B cell (primary cell): Measurements from ENCODE around the gene SMAP2. TPM values are rescaled to one million over a fixed set of nuclear protein-coding genes. Genes with fewer than 3 reads are reported as not detected.

Experiments
- ATAC-seq: fragments of 200-7000 bp; cut with Tn5 transposase; one replicate; pipeline ENCODE4 v1.10.0; 2021; ENCODE audit warnings: low read depth, mild to moderate bottlenecking, moderate number of reproducible peaks, moderate library complexity
- CTCF ChIA-PET: fragments of 350-600 bp; sonication (Branson Sonifier 250); formaldehyde crosslinking; loops from one replicate; lab custom pipeline; 2021; ENCODE audit warnings: antibody characterized with exemption, inconsistent platforms; lab: Charles Lee
- POLR2A ChIA-PET: fragments of 350-600 bp; sonication (Branson Sonifier 250); formaldehyde crosslinking; loops from one replicate; lab custom pipeline; 2021; ENCODE audit warnings: antibody characterized with exemption; lab: Charles Lee
- DNase-seq: peaks from one replicate; pipeline ENCODE4 v3.0.0; 2013
- H2AFZ ChIP-seq: 2 replicates; pipeline ENCODE4 v1.6.1; 2012; ENCODE audit warnings: mild to moderate bottlenecking, low read depth, low read length; ENCODE audit not compliant: insufficient read depth, poor library complexity, severe bottlenecking
- H3K27ac ChIP-seq, 2 donors: 1 replicate in 1 of 2; 2 replicates in 1 of 2; pipeline ENCODE4 v1.5.1; 2012 to 2013; ENCODE audit warnings: low read length in 2 of 2, mild to moderate bottlenecking in 2 of 2, moderate library complexity in 1 of 2
- H3K27me3 ChIP-seq, 4 experiments: fragments of 200-600 bp in 1 of 4; sonication (generic) in 1 of 4; replicated peaks in 1 of 4; 1 replicate in 2 of 4; 2 replicates in 2 of 4; pipeline versions ENCODE4 v1.6.1 to v1.7.0; 2013 to 2016; ENCODE audit warnings: low read length in 3 of 4, mild to moderate bottlenecking in 2 of 4, mixed read lengths in 1 of 4, moderate library complexity in 1 of 4; ENCODE audit not compliant: insufficient read depth in 4 of 4, control insufficient read depth in 3 of 4; ENCODE audit errors: control extremely low read depth in 1 of 4
- H3K36me3 ChIP-seq, 2 experiments: replicated peaks in 1 of 2; 1 replicate in 1 of 2; 2 replicates in 1 of 2; pipeline versions ENCODE4 v1.6.1 to v1.7.1; 2013; ENCODE audit warnings: low read length in 1 of 2; ENCODE audit not compliant: insufficient read depth in 2 of 2, control insufficient read depth in 1 of 2; ENCODE audit errors: control extremely low read depth in 1 of 2, extremely low read depth in 1 of 2
- H3K4me1 ChIP-seq, 2 donors: fragments of 200-600 bp in 1 of 2; sonication (generic) in 1 of 2; 1 replicate in 1 of 2; 2 replicates in 1 of 2; pipeline versions ENCODE4 v1.5.1 to v1.6.1; 2013 to 2017; ENCODE audit warnings: low read length in 2 of 2; ENCODE audit not compliant: control insufficient read depth in 2 of 2, insufficient read depth in 2 of 2
- H3K4me2 ChIP-seq: replicated peaks from 2 replicates; pipeline ENCODE3; 2012; ENCODE audit warnings: mild to moderate bottlenecking, low read depth, low read length; ENCODE audit not compliant: poor library complexity, severe bottlenecking
- H3K4me3 ChIP-seq, 5 experiments: fragments of 200-600 bp in 1 of 5; sonication (generic) in 1 of 5; 1 replicate in 3 of 5; 2 replicates in 2 of 5; pipeline versions ENCODE4 v1.5.1 to v1.7.0; 2011 to 2016; ENCODE audit warnings: low read length in 4 of 5, mild to moderate bottlenecking in 4 of 5, low read depth in 2 of 5, control low read depth in 1 of 5, moderate library complexity in 1 of 5; ENCODE audit not compliant: insufficient read depth in 1 of 5; ENCODE audit errors: control extremely low read depth in 1 of 5, extremely low read depth in 1 of 5
- H3K79me2 ChIP-seq: fragments of 200-600 bp; sonication (generic); one replicate; pipeline ENCODE4 v1.6.0; 2016; ENCODE audit warnings: low read length; ENCODE audit not compliant: control insufficient read depth, insufficient read depth
- H3K9ac ChIP-seq: fragments of 200-600 bp; sonication (generic); 2 replicates; pipeline ENCODE4 v1.6.1; 2017; ENCODE audit warnings: mild to moderate bottlenecking, low read length, moderate library complexity
- H3K9me3 ChIP-seq, 3 donors: one replicate each; pipeline versions ENCODE4 v1.6.1 to v1.7.1; 2013; ENCODE audit warnings: low read length in 2 of 3; ENCODE audit not compliant: control insufficient read depth in 2 of 3, insufficient read depth in 1 of 3; ENCODE audit errors: control extremely low read depth in 1 of 3
- H4K20me1 ChIP-seq: 2 replicates; pipeline ENCODE4 v1.6.0; 2012; ENCODE audit warnings: mild to moderate bottlenecking, low read length; ENCODE audit not compliant: insufficient read depth, control insufficient read depth, poor library complexity, severe bottlenecking
- H3K27ac Mint-ChIP-seq: one replicate; pipeline ENCODE4 v1.8.0; 2021; ENCODE audit warnings: mixed read lengths
- H3K27me3 Mint-ChIP-seq: one replicate; pipeline ENCODE4 v1.8.0; 2021; ENCODE audit warnings: mixed read lengths
- H3K4me1 Mint-ChIP-seq: one replicate; pipeline ENCODE4 v1.8.0; 2021; ENCODE audit warnings: mixed read lengths
- H3K4me3 Mint-ChIP-seq: one replicate; pipeline ENCODE4 v1.8.0; 2021; ENCODE audit warnings: mixed read lengths
- H3K9me3 Mint-ChIP-seq: one replicate; pipeline ENCODE4 v1.8.0; 2022; ENCODE audit warnings: mixed read lengths; ENCODE audit not compliant: insufficient read depth
- CTCF ChIP-seq: fragments of 200-600 bp; IDR thresholded peaks from one replicate; pipeline ENCODE4 v1.8.0; 2022; ENCODE audit warnings: antibody characterized with exemption, mild to moderate bottlenecking
- EZH2 ChIP-seq: IDR thresholded peaks from 2 replicates; pipeline ENCODE4 v1.6.1; 2012; ENCODE audit warnings: borderline replicate concordance, low read depth, mild to moderate bottlenecking, moderate library complexity, low read length; ENCODE audit not compliant: insufficient read depth, poor library complexity, severe bottlenecking
- WGBS: methylation state at CpG from one replicate; pipeline ENCODE4 v1.1.5; 2013; ENCODE audit warnings: missing lambda C conversion rate; ENCODE audit not compliant: insufficient coverage; 5-methylcytosine and 5-hydroxymethylcytosine counted together
- intact Hi-C: fragments of 100-400 bp; cut with micrococcal nuclease; formaldehyde crosslinking; loops from one replicate; pipeline ENCODE4 v1.10.0; 2022
- polyA plus RNA-seq: library from polyadenylated mRNA; depleted of rRNA; stranded (reverse); fragments of >200 nt; gene quantifications from 2 replicates; pipeline ENCODE4 v1.2.3, GENCODE V29; 2012
- total RNA-seq, 2 donors: library from RNA; stranded (reverse); fragments of 120-200 nt in 1 of 2; gene quantifications; 1 replicate in 1 of 2; 2 replicates in 1 of 2; pipeline versions ENCODE4 v1.2.3 to v1.2.4, GENCODE V29; 2013 to 2022

Gene SMAP2
- total and polyA plus RNA-seq, 2 donors (not counting 1 experiment from before 2014, with no cell fraction given): 275 to 305 TPM

- no peak for TF ChIP-seq CTCF
- TF ChIP-seq EZH2: no peak
- ChIA-PET CTCF (interaction anchor here (0.6 to 2.9 kb wide), 6 partner anchors 8 to 448 kb away, joined by 3 to 16 read pairs (median 4); partner anchors contain the start of gene ZNF684), POLR2A (interaction anchor here (0.6 to 1.7 kb wide), 10 partner anchors 16 to 1235 kb away, joined by 3 to 8 read pairs (median 3); partner anchors contain the start of genes ZFP69 and ZNF684)
- Histone ChIP-seq H3K9me3 (peaks cover 9 to 34% (median 22%) of the 10 kb centered on the region in 3 donors), H3K4me2 (peak overlapping the region; percentile 80), H3K36me3 (peaks cover 3 to 4% of the 10 kb centered on the region in 2 experiments), H2AFZ (peak overlapping the region; percentile 92), H3K9ac (peak overlapping the region; percentile 77), H3K27me3 (no peaks in the 10 kb centered on the region), H3K27ac (peak overlapping the region in 1 of 2 donors; percentile 60), H4K20me1 (no peaks in the 10 kb centered on the region), H3K4me1 (peaks cover 14 to 17% of the 10 kb centered on the region in 2 donors), H3K4me3 (peak overlapping the region; percentile 58 to 79 (median 76)), H3K79me2 (no peaks in the 10 kb centered on the region)
- ATAC-seq: peak; percentile 52
- intact Hi-C loops: loop anchor here (1.0 to 5.0 kb wide), 5 partner anchors 26 to 297 kb away; partner anchors contain the start of genes SMAP2, ZFP69 and ZNF684
- Mint-ChIP-seq H3K4me3 (peak overlapping the region; percentile 96), H3K27ac (peak overlapping the region; percentile 93), H3K27me3 (no peaks in the 10 kb centered on the region), H3K9me3 (peaks cover 11% of the 10 kb centered on the region), H3K4me1 (peaks cover 27% of the 10 kb centered on the region)
- 30% methylated on average over 21 of the region's 22 CpGs for WGBS
- DNase-seq: peak; percentile 52
Measured at GRCh38 chr1:40450495-40451237, 77.1 kb downstream of the SMAP2 start.

GRCh38 chr1:40451238-40451585 is 77.7 kb downstream of the SMAP2 start:
- Mint-ChIP-seq H3K4me1 (peaks cover 27% of the 10 kb centered on the region), H3K9me3 (peaks cover 12% of the 10 kb centered on the region), H3K27ac (peak overlapping the region; percentile 93), H3K27me3 (no peaks in the 10 kb centered on the region), H3K4me3 (peak overlapping the region; percentile 96)
- peaks cover 11 to 33% (median 26%) of the 10 kb centered on the region in 3 donors for H3K9me3 ChIP-seq
- DNase-seq: no peak
- POLR2A ChIA-PET: interaction anchor here (0.7 to 1.7 kb wide), 3 partner anchors 56 to 1236 kb away, joined by 3 to 8 read pairs (median 7); no protein-coding TSS in a partner anchor
- peak overlapping the region; percentile 77 for H3K9ac ChIP-seq
- intact Hi-C loops: loop anchor here (2.0 to 5.0 kb wide), 2 partner anchors 26 to 79 kb away; partner anchors contain the start of genes SMAP2 and ZFP69
- no peak overlapping the region for H3K27ac ChIP-seq
- no peaks in the 10 kb centered on the region for H3K27me3 ChIP-seq
- peak overlapping the region in 2 of 5 experiments; percentile 76 to 79 for H3K4me3 ChIP-seq
- peak overlapping the region; percentile 80 for H3K4me2 ChIP-seq
- no peaks in the 10 kb centered on the region for H4K20me1 ChIP-seq
- CTCF ChIA-PET: interaction anchor here (0.6 to 2.9 kb wide), 6 partner anchors 9 to 448 kb away, joined by 3 to 16 read pairs (median 3); partner anchors contain the start of gene ZNF684
- no peaks in the 10 kb centered on the region for H3K79me2 ChIP-seq
- WGBS: no CpG with 5 or more reads among the region's 1 CpG
- peaks cover 3 to 4% of the 10 kb centered on the region in 2 experiments for H3K36me3 ChIP-seq
- H2AFZ ChIP-seq: peak overlapping the region; percentile 92
- no peak for TF ChIP-seq CTCF
- no peak for TF ChIP-seq EZH2
- ATAC-seq: no peak
- peaks cover 14 to 17% of the 10 kb centered on the region in 2 donors for H3K4me1 ChIP-seq
